GM18870 (cell line): ENCODE measurements around the gene MESD.

ENCODE experiments used
- ATAC-seq: cut with Tn5 transposase; IDR thresholded peaks from one replicate; pipeline ENCODE4 v1.9.1; 2021; ENCODE audit warnings: moderate library complexity; ENCODE audit not compliant: unreplicated experiment

MESD gene

DNA sequence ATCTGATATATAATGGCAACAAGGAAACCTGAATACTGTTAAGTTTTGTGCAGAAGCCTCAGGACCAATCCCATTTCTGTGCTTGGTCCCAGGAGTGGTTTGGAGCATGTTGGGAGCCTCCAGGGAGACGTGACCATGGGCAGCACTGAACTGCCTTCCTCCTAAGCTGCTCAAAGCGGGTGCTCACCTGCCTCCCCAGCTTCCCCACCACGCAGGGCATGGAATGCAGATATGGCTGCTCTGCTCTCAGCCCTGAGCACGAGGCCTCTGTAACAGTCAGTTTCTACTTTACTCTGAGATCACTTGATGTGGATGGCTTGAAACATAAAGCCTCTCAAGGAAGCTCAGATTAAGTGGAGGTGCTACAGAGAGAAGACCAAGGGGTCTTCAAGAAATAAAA, 49.3 kb downstream of the MESD start:
- no peak for ATAC-seq

DNA sequence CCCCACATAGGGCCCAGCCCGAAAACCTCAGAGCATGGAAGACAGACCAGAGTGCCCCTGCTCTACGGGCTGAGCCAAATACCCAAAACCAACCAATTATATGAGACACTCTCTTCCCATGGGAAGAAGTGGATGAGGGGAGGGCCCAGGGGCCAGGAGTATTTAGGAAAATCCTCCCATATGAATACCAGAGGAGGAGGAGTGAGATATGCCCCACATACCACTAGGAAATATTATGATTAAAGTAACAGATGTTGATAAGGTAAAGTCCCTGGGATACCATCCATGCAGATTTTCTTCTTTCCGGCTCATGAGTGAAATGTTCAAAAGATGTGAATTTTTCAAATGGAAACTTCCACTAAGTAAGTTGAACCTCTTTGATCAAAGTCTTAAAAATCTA, 50.4 kb downstream of the MESD start:
- no peak for ATAC-seq

DNA sequence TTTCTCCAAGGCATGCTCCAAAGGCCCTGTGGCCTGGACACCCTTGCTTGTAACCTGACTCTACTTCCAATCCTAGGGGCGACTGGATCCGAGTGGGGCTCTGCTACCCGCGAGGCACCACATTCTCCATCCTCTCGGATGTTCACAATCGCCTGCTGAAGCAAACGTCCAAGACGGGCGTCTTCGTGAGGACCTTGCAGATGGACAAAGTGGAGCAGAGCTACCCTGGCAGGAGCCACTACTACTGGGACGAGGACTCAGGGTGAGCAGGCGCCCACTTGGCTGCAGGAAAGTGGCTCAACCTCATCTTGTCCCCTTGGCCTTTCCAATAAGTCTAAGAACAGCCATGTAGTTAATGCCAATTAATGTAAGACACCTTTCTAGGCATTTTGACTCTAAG, 51.9 kb downstream of the MESD start:
- no peak for ATAC-seq

DNA sequence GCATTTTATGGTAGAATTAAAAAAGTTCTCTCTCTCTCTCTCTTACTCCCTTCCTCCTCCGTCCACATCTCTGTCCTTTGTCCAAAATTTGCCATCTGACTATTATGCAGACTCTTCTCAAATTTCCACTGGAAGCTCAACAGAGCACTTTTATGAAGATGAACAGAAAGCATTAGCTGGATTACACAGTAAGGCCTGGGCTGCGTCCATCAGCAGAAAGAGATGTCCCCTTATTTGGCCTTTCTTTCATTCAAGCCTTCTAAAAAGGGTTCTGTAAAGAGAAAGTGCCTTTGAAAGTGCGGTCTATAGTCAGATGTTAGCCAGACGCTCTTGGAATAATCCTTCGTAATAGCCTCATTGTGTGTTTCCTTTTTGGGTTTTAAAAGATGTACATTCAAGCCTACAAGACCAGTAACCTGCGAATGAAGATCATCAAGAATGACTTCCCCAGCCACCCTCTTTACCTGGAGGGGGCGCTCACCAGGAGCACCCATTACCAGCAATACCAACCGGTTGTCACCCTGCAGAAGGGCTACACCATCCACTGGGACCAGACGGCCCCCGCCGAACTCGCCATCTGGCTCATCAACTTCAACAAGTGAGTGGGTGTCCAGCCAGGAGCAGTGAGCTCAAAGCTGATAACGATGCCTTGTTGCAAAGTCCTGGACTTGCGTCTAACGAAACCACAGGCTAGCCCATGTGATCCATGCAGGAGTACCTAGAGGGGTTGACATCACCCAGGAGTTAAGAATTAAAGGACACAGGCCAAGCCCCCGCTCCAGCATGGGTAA, 53.1 kb downstream of the MESD start:
- no peak for ATAC-seq

DNA sequence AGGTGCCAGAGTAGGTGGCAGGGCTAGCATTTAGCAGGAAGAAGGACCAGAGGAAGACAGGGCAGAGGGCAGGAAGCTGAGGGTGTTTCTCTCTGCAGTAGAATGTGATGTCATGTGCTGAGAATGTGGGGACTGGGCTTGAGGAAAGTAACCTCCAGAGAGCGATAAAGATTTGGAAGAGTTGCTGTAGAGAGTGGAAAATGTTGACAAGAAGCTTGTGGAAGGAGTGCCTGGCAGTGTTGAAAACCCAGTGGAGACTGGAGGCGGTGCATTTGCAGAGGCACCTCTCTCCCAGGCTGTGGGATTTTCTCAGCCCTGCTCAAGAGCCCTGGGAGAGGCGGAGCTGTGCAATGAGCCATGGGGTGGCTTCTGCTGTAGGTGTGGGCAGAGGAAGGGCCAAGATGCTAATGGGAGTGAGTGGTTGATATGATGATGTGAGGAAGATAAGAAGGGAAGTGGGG, 54.8 kb downstream of the MESD start:
- ATAC-seq = no peak

DNA sequence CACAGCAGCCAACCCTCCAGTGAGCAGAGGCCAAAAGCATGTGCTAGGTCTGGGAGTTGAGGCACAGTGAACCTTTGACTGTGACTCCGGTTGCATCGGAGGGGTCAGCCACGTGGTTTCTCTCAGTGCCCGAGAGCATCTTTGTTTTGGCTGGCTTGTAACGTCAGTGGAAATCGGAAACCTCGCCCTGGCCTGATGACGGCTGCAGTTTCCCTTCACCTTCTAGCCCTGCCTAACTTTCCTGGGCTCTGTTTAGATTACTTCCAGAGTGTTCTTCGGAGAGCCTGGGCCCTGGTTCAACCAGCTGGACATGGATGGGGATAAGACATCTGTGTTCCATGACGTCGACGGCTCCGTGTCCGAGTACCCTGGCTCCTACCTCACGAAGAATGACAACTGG, 56.6 kb downstream of the MESD start:
- no peak for ATAC-seq

DNA sequence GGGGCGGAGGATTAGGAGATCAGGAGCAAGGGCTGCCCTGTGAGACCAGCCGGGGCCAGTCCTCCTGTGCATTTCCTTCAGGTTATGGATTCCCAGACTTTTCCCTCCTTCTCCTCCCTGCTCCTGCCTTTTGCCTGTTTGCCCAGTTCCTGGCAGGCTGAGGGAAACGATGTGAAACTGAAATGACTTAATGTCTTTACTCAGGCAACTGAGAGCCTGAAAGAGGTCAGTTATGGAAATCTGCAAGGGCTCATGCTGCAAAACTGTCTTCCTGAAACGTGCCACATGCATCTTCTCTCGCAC, 57.2 kb downstream of the MESD start:
- no peak for ATAC-seq

DNA sequence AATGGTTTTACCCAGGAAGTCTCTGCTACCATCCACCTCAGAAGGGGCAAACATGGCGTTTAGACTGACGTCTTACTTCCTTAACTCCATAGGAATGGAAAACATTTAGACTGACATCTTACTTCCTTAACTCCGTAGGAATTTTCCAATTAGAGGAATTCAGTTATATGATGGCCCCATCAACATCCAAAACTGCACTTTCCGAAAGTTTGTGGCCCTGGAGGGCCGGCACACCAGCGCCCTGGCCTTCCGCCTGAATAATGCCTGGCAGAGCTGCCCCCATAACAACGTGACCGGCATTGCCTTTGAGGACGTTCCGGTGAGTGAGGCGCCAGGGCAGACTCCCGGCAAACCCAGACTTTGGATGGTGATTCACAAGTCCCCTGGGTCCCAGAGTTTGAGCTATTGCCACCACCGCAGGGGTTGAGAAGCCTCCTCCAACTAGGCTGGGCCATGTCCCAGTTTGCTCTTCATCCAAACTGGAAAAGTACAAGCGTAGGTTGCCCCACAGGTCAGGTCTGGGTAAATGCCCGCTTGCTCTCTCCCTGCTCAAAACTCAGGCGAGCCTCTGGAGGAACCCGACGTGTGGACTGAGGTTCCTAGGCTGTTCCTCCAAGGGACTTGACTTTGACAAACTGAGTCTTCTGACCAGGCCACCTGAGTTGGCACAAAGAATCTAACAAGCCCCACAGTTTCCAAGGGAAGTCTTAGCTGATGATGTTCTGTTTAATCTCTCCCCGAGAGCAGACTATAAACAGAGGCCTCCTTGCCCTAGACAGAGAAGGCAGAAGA, 57.7 kb downstream of the MESD start:
- ATAC-seq = no peak

DNA sequence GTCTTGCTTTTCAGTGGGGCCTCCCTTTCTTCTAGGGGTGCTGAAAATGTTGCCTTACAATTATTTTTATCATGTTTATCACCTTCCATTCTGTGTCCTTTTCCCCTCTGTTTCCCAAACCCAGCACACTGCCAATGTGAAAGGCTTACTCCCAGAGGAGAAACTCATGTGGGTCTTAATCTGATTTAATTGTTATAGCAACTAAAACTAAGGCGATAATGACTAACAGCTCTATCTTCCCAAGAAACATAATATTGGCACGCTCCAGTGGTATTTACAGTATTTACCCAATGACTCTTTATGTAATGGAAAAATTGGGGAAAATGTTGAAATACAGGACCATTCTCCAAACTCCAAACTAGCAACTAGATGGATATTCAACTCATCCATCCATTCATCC, 58.4 kb downstream of the MESD start:
- no peak for ATAC-seq

DNA sequence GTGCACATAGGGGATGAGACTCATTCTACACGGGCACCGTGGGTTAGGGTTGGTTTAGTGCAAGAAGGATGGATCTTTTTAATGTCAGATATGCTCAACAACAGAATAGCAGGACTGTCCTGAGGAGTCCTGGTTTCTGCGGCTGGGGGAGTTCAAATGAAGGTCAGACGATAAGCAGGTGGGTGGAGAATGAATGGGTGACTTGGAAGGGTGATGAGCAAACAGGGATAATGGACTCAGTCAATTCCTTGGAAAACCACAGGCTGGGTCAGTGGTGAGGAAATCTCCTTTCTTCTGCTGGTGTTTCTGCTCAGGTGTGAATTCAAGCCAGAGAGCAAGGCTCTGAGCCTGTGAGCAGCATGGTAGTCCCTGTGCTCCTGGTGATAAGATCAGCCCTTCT, 59.9 kb downstream of the MESD start:
- no peak for ATAC-seq

DNA sequence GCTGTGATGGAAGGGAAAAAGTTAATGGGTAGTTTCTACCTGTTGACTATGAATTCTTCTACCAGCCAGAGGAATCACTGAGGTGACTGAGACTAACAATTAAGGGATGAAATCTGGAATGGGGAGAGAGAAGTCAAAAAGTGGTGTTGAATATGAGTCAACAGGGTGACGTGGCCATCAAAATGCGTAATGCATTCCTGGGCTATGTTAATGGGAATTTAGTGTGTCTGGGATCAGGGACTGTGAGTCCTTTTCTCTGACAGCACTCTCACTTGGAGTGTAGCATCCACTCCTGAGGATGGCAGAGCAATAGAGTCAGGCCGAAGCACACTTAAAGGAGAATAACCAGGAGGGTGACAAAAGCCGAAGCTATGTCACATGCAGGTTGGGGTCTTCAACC, 60.4 kb downstream of the MESD start:
- no peak for ATAC-seq

DNA sequence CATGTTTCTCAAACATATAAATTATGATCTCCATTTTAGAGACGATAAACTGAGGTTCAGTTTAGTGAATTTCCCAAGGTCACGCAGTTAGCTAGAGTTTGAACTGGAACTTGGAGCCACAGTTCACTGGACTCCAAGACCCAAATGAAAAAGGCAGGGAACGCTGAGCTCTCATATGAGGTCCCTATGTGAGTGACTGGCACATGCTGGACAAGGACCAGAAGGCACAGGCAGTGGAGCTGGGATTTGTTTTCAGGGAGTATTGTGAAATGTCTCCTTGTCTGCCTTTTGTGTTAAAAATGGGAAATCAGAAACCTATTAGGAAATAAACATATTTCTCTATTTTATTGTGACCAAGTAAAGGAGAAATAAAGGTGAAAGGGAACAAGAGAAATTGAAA, 63.5 kb downstream of the MESD start:
- no peak for ATAC-seq

DNA sequence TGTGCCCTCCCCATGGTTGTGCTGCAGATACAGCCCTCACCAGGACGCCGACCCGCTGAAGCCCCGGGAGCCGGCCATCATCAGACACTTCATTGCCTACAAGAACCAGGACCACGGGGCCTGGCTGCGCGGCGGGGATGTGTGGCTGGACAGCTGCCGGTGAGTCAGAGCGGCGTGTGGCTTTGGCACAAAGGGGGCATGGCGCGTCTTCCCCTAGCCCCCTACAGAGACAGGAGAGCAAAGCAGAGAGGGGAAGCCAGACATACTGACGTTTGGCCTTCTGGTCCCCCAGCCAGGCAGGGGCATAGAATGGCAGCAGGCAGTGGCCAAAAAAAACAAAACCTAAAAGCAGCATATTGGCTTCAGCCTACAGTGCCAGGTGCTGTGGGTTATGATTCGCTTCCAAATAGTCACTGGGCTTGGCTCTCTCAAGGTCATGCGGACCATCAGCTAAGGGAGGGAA, 64.0 kb downstream of the MESD start:
- no peak for ATAC-seq

DNA sequence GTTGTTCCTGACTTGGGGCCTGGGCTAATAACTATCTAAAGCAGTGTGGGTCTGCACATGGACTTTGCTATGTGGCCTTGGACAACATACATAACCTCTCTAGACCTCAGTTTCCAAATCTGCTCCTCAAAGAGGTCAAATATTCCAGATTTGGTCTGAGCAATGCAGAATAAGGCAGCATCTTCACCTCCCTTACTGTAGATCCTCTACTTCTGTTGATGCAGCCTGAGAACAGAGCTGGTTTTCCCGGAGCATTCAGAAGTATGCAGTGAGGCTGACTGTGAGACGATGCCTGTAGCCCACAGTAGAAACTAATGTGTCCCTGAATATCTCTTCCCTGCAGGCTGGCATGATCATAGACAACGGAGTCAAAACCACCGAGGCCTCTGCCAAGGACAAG, 65.3 kb downstream of the MESD start:
- no peak for ATAC-seq

DNA sequence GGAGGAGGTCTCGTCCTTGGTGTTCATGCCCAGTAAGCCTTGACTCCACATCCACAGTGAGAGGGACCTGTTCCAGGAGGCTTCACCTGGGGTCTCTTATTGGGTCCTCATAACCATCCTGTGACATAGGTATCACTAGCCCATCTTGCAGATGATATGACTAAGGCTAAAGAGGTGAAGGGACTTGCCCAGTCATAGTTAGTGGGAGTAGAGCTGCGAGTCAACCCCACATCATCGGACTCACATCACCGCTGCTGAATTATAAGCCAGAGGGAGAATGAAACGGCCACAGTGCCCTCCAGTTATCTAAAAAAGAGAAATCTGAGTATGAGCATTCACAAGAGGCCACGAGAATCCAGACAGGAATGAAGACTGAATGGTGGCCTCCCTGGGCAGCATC, 66.0 kb downstream of the MESD start:
- ATAC-seq = no peak

DNA sequence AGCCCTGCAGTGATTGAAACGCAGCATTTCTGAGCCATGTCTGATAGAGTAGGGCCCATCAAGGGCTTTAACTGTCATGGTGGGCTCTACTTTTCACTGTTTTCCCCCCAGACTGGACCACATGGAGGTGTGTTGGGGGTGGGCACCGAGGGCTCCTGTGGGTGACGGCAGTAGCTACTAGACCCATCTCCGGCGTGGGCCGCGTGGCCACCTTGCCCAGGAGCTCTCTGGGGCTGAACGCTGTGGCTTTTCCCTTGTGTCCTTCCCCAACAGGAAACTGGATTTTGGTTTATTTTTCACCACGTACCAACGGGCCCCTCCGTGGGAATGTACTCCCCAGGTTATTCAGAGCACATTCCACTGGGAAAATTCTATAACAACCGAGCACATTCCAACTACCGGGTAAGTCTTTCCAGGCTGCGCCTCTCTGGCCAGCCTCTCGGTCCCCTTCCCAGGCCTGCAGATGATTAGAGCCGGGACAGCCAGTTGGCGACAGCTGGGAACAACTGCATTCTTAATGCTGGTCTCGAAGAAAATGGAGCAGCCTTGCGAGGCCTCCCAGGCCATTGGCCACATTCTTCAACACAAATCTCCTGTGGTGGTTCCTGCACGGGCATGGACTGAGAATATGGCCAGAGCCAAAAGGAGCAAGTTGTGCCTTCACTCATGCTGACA, 67.7 kb downstream of the MESD start:
- no peak for ATAC-seq

DNA sequence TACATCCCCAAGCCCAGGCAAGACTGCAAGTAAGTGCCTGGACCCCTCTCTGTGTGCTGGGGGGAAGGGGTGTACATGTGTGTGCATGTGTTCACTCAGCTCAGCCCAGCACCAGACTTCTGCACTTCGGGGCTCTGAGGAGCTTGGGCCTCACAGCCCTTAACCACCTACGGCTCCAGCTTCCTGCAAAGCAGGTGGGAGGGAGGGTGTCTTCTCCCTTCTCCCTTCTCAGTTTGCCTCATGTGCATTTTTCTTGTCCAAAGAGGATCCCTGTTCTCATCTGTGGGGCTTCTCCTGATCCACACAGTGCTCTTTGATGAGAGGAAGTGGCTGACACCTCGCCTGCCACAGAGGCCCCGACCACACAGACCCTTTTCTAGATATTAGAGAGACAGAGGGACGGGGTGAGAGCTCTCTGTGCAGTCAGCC, 69.3 kb downstream of the MESD start:
- ATAC-seq = no peak

DNA sequence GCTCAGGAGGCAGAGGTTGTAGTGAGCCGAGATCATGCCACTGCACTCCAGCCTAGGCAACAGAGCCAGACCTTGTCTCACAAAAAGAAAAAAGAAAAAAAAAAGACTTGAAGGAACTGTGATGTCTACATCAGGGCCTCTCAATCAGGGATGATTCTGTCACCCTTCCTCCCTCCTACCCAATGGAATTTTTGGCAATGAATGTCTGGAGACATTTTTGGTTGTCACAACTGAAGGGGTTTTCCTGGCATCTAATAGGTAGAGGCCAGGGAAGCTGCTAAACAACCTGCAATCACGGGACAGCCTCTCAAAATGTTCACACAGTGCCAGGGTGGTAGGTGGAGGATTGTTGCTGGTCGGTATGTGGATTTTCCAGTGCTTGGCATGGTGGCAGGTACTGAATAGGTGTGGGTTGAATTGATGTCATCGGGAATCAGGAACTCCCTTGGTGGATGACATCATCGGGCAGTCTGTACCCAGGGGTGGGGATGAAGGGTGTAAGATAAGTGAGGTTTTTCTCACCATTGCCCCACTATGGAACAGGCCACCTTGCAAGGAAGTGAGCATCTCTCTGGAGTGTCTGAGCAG, 71.3 kb downstream of the MESD start:
- ATAC-seq = no peak

DNA sequence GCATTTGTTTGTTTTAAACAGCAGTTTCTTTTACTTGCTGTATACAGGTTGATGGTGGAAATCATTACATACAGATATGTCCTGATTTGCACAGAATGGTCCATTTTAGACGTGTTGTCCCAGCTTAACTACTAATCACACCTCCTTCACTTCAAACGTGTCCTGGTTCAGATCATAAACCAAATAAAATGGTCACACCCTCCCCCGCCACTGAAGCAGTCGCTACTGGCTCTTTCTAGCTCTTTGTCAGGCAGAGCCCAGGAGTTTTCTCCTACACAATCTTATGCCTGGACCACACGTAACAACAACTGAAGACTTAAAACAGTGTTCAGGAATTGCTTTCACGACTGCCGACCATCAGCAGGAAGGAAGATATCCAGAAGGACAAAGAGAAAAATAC, 73.6 kb downstream of the MESD start:
- no peak for ATAC-seq

DNA sequence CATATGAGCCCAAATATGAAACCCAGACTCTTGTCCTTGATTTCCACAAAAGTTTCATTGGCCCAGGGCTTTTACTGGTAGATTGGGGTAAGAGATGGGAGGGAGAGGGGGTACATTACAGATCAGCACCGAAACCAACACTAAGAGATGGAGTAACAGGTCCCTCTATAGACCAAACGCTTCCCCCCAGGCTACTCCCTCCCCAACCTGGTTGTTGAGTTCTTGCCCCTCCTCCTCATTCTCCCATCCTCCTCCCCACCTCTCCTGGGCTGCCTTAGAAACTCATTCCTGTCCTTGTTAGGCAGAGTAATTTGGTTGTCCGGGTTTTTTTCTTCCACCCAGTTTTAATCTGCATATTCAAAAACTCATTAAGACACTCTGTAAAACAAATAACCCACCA, 74.1 kb downstream of the MESD start:
- no peak for ATAC-seq

DNA sequence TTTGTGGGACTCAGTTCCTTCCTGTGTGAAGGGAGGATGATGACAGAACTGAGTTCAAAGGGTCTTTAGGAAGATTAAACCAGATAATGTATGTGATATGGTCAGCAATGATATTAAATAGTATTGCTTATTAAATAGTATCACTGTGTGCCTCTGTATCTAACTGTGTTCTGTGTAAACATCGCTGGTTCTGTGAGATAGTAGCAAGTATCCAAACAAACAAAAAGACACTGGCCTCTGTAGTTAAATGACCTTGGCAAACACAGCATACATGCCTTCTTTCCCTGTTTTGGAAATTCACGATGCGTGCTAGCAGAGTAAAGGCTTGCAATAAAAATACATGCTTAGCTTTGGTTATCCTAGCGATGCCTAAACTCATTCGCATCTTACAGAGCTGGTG, 76.1 kb downstream of the MESD start:
- ATAC-seq = no peak

DNA sequence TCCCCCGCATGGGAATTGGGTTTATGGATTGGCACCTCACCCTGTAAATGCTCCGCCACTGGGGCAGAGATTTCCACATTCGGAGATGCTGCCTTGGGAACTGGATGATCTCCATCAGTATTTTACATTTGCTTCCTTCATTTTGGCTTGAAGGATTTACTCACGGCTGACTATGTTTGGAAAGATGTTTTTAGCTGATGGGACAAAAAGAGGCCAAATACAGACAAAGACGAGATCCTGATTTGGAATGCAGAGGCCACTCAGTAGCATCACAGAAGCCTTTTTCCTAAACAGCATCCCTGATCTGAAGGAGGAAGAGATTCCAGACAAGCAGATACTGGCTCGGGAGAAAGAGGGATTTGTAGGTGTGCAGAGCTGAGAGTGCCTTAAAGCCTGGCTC, 76.9 kb downstream of the MESD start:
- ATAC-seq = no peak
